ENCODE measurements around the gene ANO5. TPM values are rescaled to one million over a fixed set of nuclear protein-coding genes. Genes with fewer than 3 reads are reported as not detected.
"Not testable (repeated sequence)": the region's sequence is repeated elsewhere in the genome, so short reads cannot be mapped to it uniquely, and the experiment has no call there.

ANO5 gene
- total and polyA plus RNA-seq, 9 of the 15 experiments (the other 6 are each of a cell fraction or from before 2014, with no cell fraction given), result 0.16 to 0.58 (median 0.28) TPM

GRCh38 chr11:22263613-22264012, 70.7 kb downstream of the ANO5 start (continued):
- TF ChIP-seq SAFB2 (IDR thresholded peaks at IDR 0.05; ENCODE audit: borderline replicate concordance, low read depth, low read length, severe bottlenecking) (no peak), ZFPM2 (CRISPR knock-in tag; IDR thresholded peaks at IDR 0.05) (no peak), RB1 (IDR thresholded peaks at IDR 0.05; ENCODE audit: low read depth) (no peak), RFX1 (IDR thresholded peaks at IDR 0.05) (no peak), SAFB (IDR thresholded peaks at IDR 0.05; ENCODE audit: borderline replicate concordance, low read depth, low read length) (no peak), HNRNPK (IDR thresholded peaks at IDR 0.05; ENCODE audit: low read depth, low read length, poor library complexity, severe bottlenecking) (no peak), EWSR1 (IDR thresholded peaks at IDR 0.05; ENCODE audit: borderline replicate concordance, low read depth, partially characterized antibody) (no peak)

- H4K20me1 ChIP-seq (replicated peaks; ENCODE audit: control insufficient read depth, insufficient read depth, low read length); H3K9me3 ChIP-seq (replicated peaks; ENCODE audit: control insufficient read depth, insufficient read depth, low read depth, low read length); H3K4me1 ChIP-seq (replicated peaks in 1 of 2; ENCODE audit: control insufficient read depth in 2 of 2, insufficient read depth in 2 of 2, low read length in 2 of 2); BruUV-seq (replicated peaks); in situ Hi-C loops (cut with MboI); H3K9me1 ChIP-seq (ENCODE audit: control insufficient read depth, insufficient read depth, low read length); intact Hi-C loops (cut with micrococcal nuclease); H3K27ac ChIP-seq (ENCODE audit: extremely low read depth, low read depth, low read length); H3K4me2 ChIP-seq (ENCODE audit: insufficient read depth, low read length); H3K9ac ChIP-seq (ENCODE audit: insufficient read depth in 1 of 2, low read depth in 2 of 2, low read length in 2 of 2); H2AFZ ChIP-seq (ENCODE audit: low read depth, low read length); DNase-seq (ENCODE audit: extremely low read depth in 1 of 4, low spot score in 3 of 4); H3K79me2 ChIP-seq (ENCODE audit: control insufficient read depth, insufficient read depth, low read length); H3K4me3 ChIP-seq; H3K27me3 ChIP-seq (ENCODE audit: control insufficient read depth in 2 of 2, insufficient read depth in 2 of 2, low read length in 2 of 2); H3K36me3 ChIP-seq (ENCODE audit: control insufficient read depth, insufficient read depth, low read length); CTCF ChIA-PET (ENCODE audit: low intra/inter-chr PET ratio); POLR2A ChIA-PET; FAIRE-seq; ATAC-seq: not testable (repeated sequence)
- peak; percentile 83 for TF ChIP-seq ZNF512 (tag; IDR thresholded peaks at IDR 0.05)
- WGBS (ENCODE audit: insufficient coverage, low coverage, missing lambda C conversion rate), result 0% methylated on average over 1 of the region's 1 CpG
These were observed 76.2 kb downstream of the ANO5 start for GRCh38 chr11:22268983-22269624.
